CD8-positive, alpha-beta memory T cell (primary cell): ENCODE data around the gene FHIT. TPM values are rescaled to one million over a fixed set of nuclear protein-coding genes. Genes with fewer than 3 reads are reported as not detected.

ENCODE experiments used
- CTCF ChIA-PET: fragments of 350-600 bp; sonication (Branson Sonifier 250); formaldehyde crosslinking; loops from one replicate; lab custom pipeline; 2021; ENCODE audit warnings: antibody characterized with exemption; lab: Charles Lee
- POLR2A ChIA-PET: fragments of 350-600 bp; sonication (Branson Sonifier 250); formaldehyde crosslinking; loops from one replicate; lab custom pipeline; 2021; ENCODE audit warnings: antibody characterized with exemption; lab: Charles Lee
- DNase-seq, 5 donors: peaks; one replicate each; pipeline versions ENCODE4 v3.0.0 to v3.0.0-alpha.2; 2020 to 2022; ENCODE audit warnings: mixed read lengths in 1 of 5
- H3K27ac ChIP-seq: one replicate; pipeline ENCODE4 v1.7.0; 2013; ENCODE audit warnings: low read depth, mild to moderate bottlenecking, low read length, moderate library complexity
- H3K27me3 ChIP-seq: 2 replicates; pipeline ENCODE4 v1.7.0; 2013; ENCODE audit warnings: low read length, mild to moderate bottlenecking; ENCODE audit not compliant: insufficient read depth, poor library complexity, severe bottlenecking
- H3K36me3 ChIP-seq: 2 replicates; pipeline ENCODE4 v1.7.0; 2013; ENCODE audit warnings: mild to moderate bottlenecking, low read length, moderate library complexity; ENCODE audit not compliant: insufficient read depth
- H3K4me1 ChIP-seq: 2 replicates; pipeline ENCODE4 v1.7.0; 2013; ENCODE audit warnings: mild to moderate bottlenecking, low read length, moderate library complexity; ENCODE audit not compliant: insufficient read depth
- H3K4me3 ChIP-seq: 2 replicates; pipeline ENCODE4 v1.7.0; 2013; ENCODE audit warnings: mild to moderate bottlenecking, low read length
- H3K9me3 ChIP-seq: 2 replicates; pipeline ENCODE4 v1.7.0; 2013; ENCODE audit warnings: mild to moderate bottlenecking, low read length
- H3K27ac Mint-ChIP-seq, 8 donors: one replicate each; pipeline ENCODE4 v1.8.0; 2020 to 2021; ENCODE audit warnings: mixed read lengths in 8 of 8, mild to moderate bottlenecking in 6 of 8, inconsistent platforms in 3 of 8, moderate library complexity in 3 of 8
- H3K27me3 Mint-ChIP-seq, 2 donors: one replicate each; pipeline ENCODE4 v1.8.0; 2020 to 2021; ENCODE audit warnings: mixed read lengths in 2 of 2, mild to moderate bottlenecking in 1 of 2, moderate library complexity in 1 of 2
- H3K36me3 Mint-ChIP-seq, 3 donors: one replicate each; pipeline ENCODE4 v1.8.0; 2020 to 2021; ENCODE audit warnings: mixed read lengths in 3 of 3, inconsistent platforms in 1 of 3, mild to moderate bottlenecking in 1 of 3
- H3K4me1 Mint-ChIP-seq, 3 donors: one replicate each; pipeline ENCODE4 v1.8.0; 2020 to 2021; ENCODE audit warnings: mixed read lengths in 3 of 3, inconsistent platforms in 1 of 3, mild to moderate bottlenecking in 1 of 3
- H3K4me3 Mint-ChIP-seq, 7 donors: one replicate each; pipeline ENCODE4 v1.8.0; 2020 to 2021; ENCODE audit warnings: mixed read lengths in 7 of 7, mild to moderate bottlenecking in 6 of 7, moderate library complexity in 4 of 7, inconsistent platforms in 2 of 7
- H3K9me3 Mint-ChIP-seq, 5 donors: one replicate each; pipeline ENCODE4 v1.8.0; 2020 to 2022; ENCODE audit warnings: mixed read lengths in 5 of 5, mild to moderate bottlenecking in 3 of 5, moderate library complexity in 2 of 5, inconsistent platforms in 1 of 5
- polyA plus RNA-seq: library from polyadenylated mRNA; unstranded; fragments of 300-500 nt; fragmentation: Illumina TruSeq; gene quantifications from one replicate; pipeline ENCODE4 v1.2.3, GENCODE V29; 2021
- total RNA-seq, 2 experiments: library from RNA; stranded (reverse); gene quantifications; one replicate each; pipeline ENCODE4 v1.2.3, GENCODE V29; 2021

Gene FHIT
- total and polyA plus RNA-seq, 3 experiments from 2014 or later = 4.1 to 7.4 (median 4.2) TPM

DNA sequence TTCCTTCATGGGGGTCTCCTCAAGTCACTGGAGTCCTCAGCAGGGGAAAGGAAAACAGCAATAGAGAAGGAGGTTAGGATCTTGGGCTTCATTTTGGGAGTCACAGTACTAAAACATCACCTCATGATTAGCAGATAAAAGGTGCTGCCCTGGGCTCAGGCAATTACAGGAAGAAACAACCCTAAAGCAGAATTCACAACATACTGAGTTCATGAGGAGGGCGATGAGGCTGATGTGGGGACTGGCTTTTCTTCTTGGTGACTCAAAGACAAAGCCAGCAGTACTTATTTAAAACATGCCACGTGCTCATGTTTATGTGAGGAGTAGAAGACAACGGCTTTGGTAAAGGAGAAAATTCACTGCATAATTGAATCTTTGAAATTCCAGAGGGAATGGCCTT is 1379.1 kb downstream of the FHIT start:
- Histone ChIP-seq H3K4me1 (peaks cover 35% of the 10 kb centered on the region), H3K36me3 (no peaks in the 10 kb centered on the region), H3K9me3 (no peaks in the 10 kb centered on the region), H3K4me3 (no peak overlapping the region), H3K27ac (no peak overlapping the region), H3K27me3 (no peaks in the 10 kb centered on the region)
- CTCF ChIA-PET = no interaction called here
- H3K4me3 Mint-ChIP-seq = no peak overlapping the region
- H3K27me3 Mint-ChIP-seq = peaks cover 4% of the 10 kb centered on the region in 2 donors
- peaks cover 0 to 28% (median 2%) of the 10 kb centered on the region in 3 donors for H3K36me3 Mint-ChIP-seq
- POLR2A ChIA-PET = no interaction called here
- H3K27ac Mint-ChIP-seq = no peak overlapping the region
- H3K9me3 Mint-ChIP-seq = no peaks in the 10 kb centered on the region
- DNase-seq = no peak
- peaks cover 11 to 26% (median 23%) of the 10 kb centered on the region in 3 donors for H3K4me1 Mint-ChIP-seq

DNA sequence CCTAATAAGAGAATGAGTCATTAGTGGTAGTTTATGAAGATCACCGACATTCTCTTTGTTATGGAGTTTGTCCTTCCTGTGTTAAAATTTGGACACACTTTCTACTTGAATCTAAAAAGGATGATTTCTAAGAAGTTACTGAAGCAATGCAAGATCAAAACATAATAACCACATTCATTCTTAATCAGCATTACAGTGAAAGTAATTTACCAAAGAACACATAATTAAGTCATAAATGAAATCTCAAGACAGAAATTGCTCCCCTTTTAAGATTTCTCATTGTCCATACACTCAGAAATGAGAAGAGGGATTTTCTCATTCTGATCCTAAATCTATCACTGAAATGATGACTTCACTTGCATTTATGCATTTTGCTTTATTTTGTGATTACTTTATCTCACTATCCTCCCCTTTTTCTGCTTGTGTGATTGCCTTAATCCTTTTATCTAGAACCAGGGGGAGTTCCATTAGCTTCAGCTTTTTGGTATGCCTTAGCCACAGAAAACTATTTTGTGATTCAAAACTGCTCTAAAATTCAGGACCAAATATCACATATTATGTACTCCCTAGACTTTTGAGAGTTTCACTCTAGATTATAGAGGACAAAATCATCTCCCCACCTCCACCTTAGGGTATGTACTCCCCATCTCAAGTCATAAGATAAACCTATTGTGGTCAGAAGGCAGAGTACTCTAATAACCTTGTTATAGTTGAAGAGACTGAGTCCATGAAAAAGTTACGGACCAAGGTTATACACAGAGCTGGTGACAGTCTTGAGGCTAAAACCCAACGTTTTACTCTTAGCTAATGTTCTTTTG is 1383.9 kb downstream of the FHIT start:
- Mint-ChIP-seq H3K9me3 (peaks cover 0 to 7% (median 0%) of the 10 kb centered on the region in 5 donors), H3K27ac (no peak overlapping the region), H3K4me3 (no peak overlapping the region), H3K27me3 (peaks cover 2 to 4% of the 10 kb centered on the region in 2 donors), H3K36me3 (peaks cover 0 to 12% (median 0%) of the 10 kb centered on the region in 3 donors), H3K4me1 (peaks cover 12 to 22% (median 19%) of the 10 kb centered on the region in 3 donors)
- ChIA-PET POLR2A (no interaction called here), CTCF (interaction anchor here (1.3 kb wide), 1 partner anchor 10 kb away, joined by 5 read pairs; no protein-coding TSS in a partner anchor)
- H3K9me3 ChIP-seq = no peaks in the 10 kb centered on the region
- peaks cover 37% of the 10 kb centered on the region for H3K4me1 ChIP-seq
- no peaks in the 10 kb centered on the region for H3K27me3 ChIP-seq
- no peak for DNase-seq
- no peak overlapping the region for H3K4me3 ChIP-seq
- no peaks in the 10 kb centered on the region for H3K36me3 ChIP-seq
- no peak overlapping the region for H3K27ac ChIP-seq

DNA sequence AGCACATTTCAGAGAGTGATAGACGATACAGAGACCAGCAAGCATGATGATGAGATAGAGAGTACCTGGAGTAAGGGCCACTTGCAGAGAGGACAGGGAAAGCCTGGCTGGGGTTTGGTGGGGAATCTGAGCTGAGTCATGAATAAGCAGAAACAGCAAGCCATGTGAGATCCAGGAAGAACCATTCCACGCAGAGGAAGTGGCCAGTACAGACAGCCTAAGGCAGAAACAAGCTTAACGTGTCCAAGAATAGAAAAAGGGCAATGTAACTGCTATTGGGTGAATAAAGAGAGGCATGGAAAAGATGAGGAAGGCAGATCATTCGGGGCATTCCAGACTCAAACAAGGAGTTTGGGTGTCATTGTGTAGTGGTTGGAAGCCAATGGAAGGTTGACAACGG is 1385.2 kb downstream of the FHIT start:
- peaks cover 0 to 2% (median 0%) of the 10 kb centered on the region in 3 donors for H3K36me3 Mint-ChIP-seq

DNA sequence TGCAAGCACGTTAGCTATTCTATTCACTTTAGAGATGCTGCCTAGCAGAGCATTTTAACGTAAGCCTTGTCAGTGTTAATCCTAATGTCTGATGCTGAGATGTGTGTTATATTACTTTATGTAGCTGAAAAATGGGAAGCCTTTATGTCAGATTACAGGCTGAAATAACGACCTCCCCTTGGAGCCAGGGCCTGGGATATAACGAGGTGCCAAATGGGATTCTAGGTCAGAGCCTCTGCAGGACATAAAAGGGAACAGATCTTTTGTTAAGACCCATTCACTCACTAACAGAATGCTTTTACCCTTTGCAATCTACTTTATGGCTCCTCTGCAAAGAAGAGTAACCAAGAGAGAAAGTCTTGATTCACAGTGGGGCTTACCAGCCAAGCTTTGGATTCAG is 1385.9 kb downstream of the FHIT start:
- no peaks in the 10 kb centered on the region for H3K36me3 ChIP-seq
- Mint-ChIP-seq H3K27ac (no peak overlapping the region), H3K9me3 (peaks cover 0 to 7% (median 0%) of the 10 kb centered on the region in 5 donors), H3K4me3 (no peak overlapping the region), H3K27me3 (peaks cover 2 to 4% of the 10 kb centered on the region in 2 donors), H3K36me3 (peaks cover 0 to 2% (median 0%) of the 10 kb centered on the region in 3 donors), H3K4me1 (peaks cover 12 to 22% (median 19%) of the 10 kb centered on the region in 3 donors)
- no peak overlapping the region for H3K4me3 ChIP-seq
- POLR2A ChIA-PET = no interaction called here
- H3K27ac ChIP-seq = no peak overlapping the region
- DNase-seq = no peak
- no peaks in the 10 kb centered on the region for H3K27me3 ChIP-seq
- CTCF ChIA-PET = no interaction called here
- no peaks in the 10 kb centered on the region for H3K9me3 ChIP-seq
- H3K4me1 ChIP-seq = peaks cover 23% of the 10 kb centered on the region

More for the DNA sequence above, 1385.2 kb downstream of the FHIT start:
- Histone ChIP-seq H3K9me3 (no peaks in the 10 kb centered on the region), H3K27me3 (no peaks in the 10 kb centered on the region), H3K27ac (no peak overlapping the region), H3K36me3 (no peaks in the 10 kb centered on the region), H3K4me3 (no peak overlapping the region), H3K4me1 (peaks cover 24% of the 10 kb centered on the region)
- POLR2A ChIA-PET = no interaction called here
- CTCF ChIA-PET = no interaction called here
- H3K9me3 Mint-ChIP-seq = peaks cover 0 to 7% (median 0%) of the 10 kb centered on the region in 5 donors
- peaks cover 12 to 22% (median 19%) of the 10 kb centered on the region in 3 donors for H3K4me1 Mint-ChIP-seq
- H3K27ac Mint-ChIP-seq = no peak overlapping the region
- no peak overlapping the region for H3K4me3 Mint-ChIP-seq
- H3K27me3 Mint-ChIP-seq = peaks cover 2 to 4% of the 10 kb centered on the region in 2 donors
- no peak for DNase-seq

DNA sequence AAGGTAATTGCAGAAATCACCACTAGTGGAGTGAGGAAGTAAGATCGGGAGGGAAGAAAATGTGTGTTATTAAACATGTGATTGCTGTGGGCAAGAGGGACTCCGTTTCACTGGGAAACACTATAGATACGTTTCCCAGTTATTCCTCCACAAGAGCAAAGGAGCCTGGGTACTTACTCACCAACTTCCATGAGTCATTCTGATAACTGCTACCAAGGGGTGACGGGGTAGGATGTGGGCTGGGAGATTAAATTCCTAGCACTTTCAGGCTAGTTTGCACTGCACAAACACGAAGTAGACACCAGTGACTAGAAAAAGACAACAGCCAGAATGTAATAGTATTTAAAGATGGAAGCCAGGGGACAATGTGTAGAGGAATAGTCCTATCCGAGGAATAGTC is 1388.6 kb downstream of the FHIT start:
- H3K36me3 ChIP-seq = no peaks in the 10 kb centered on the region
- H3K27ac ChIP-seq = no peak overlapping the region
- DNase-seq = no peak
- peaks cover 0 to 7% (median 0%) of the 10 kb centered on the region in 5 donors for H3K9me3 Mint-ChIP-seq
- H3K27me3 ChIP-seq = no peaks in the 10 kb centered on the region
- ChIA-PET POLR2A (no interaction called here), CTCF (no interaction called here)
- H3K9me3 ChIP-seq = no peaks in the 10 kb centered on the region
- H3K4me1 ChIP-seq = peaks cover 12% of the 10 kb centered on the region
- H3K27ac Mint-ChIP-seq = no peak overlapping the region
- peaks cover 0 to 2% of the 10 kb centered on the region in 2 donors for H3K27me3 Mint-ChIP-seq
- H3K36me3 Mint-ChIP-seq = peaks cover 0 to 2% (median 0%) of the 10 kb centered on the region in 3 donors
- H3K4me3 Mint-ChIP-seq = no peak overlapping the region
- H3K4me3 ChIP-seq = no peak overlapping the region
- H3K4me1 Mint-ChIP-seq = peaks cover 8 to 11% (median 10%) of the 10 kb centered on the region in 3 donors

DNA sequence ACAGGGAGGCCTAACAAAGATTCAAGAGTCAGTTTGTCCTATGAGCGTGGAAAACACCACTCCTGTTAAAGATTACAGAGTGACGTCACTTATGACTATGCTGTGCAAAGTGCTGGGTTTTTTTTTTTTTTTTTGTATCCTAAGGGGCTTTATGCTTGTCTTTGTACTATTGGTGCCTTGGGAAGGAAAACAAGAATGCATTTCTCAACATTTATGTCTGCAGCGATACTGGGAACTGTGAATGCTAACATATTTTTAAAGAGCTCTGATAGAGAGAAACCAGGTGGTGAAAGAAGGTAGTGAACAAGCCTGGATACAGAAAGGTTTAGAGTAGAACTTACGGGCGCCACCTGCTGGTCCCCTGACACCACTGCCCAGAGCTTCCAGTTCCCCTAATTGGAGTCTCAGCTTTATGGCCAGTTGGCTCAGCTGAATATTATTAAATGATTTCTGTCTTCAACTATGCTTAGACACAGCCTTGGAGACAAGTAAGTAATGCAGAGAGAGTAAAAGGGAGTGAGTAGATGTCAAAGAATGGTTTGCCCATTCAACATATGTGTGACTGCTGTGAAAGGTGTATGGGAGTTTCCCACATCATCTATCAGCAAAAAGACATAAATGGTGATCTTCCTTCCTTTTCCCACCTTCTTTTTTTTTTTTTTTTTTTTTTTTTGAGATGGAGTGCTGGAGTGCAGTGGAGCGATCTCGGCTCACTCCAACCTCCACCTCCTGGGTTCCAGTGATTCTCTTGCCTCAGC is 1393.5 kb downstream of the FHIT start:
- Histone ChIP-seq H3K36me3 (no peaks in the 10 kb centered on the region), H3K27ac (no peak overlapping the region), H3K27me3 (no peaks in the 10 kb centered on the region), H3K9me3 (no peaks in the 10 kb centered on the region), H3K4me3 (no peak overlapping the region), H3K4me1 (peaks cover 8% of the 10 kb centered on the region)
- Mint-ChIP-seq H3K27ac (peak overlapping the region in 1 of 8 donors; percentile 40), H3K4me1 (peaks cover 4 to 6% (median 5%) of the 10 kb centered on the region in 3 donors), H3K4me3 (peak overlapping the region in 2 of 7 donors; percentile 7 to 42), H3K9me3 (no peaks in the 10 kb centered on the region), H3K27me3 (peaks cover 0 to 4% of the 10 kb centered on the region in 2 donors), H3K36me3 (peaks cover 0 to 2% (median 0%) of the 10 kb centered on the region in 3 donors)
- DNase-seq = peak; percentile 60 to 76 (median 62)
- POLR2A ChIA-PET = no interaction called here
- CTCF ChIA-PET = interaction anchor here (0.6 to 2.5 kb wide), 28 partner anchors 8 to 1524 kb away, joined by 3 to 21 read pairs (median 4); no protein-coding TSS in a partner anchor

DNA sequence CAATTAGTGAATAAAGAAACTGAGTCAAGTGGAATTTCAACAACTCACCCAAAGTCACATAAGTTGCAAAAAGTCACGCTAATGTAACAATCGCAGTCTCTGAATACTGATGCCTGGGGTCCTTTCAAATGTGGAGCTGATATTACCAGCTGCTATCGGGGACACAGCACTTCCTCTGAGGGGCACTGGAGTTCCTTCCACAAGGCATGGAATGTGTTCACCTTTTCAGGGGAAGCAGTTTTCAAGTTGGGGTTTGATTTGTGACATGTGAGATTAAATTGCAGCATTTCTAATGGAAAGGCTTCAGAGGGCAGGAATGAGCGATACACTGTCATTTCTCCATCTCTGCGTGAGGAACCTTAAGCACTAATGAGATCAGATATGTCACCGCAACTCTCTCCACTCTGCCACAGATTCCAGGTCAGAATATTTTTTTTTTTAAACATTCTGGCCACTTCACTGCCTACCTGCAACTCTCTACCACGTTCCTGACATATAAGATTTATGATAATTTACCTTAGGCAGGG is 1394.3 kb downstream of the FHIT start:
- Histone ChIP-seq H3K27me3 (no peaks in the 10 kb centered on the region), H3K9me3 (no peaks in the 10 kb centered on the region), H3K4me1 (peaks cover 8% of the 10 kb centered on the region), H3K36me3 (no peaks in the 10 kb centered on the region), H3K27ac (no peak overlapping the region), H3K4me3 (no peak overlapping the region)
- ChIA-PET CTCF (interaction anchor here (1.0 to 2.5 kb wide), 20 partner anchors 7 to 645 kb away, joined by 3 to 21 read pairs (median 4); no protein-coding TSS in a partner anchor), POLR2A (no interaction called here)
- peaks cover 0 to 1% (median 0%) of the 10 kb centered on the region in 3 donors for H3K36me3 Mint-ChIP-seq
- no peak overlapping the region for H3K27ac Mint-ChIP-seq
- no peaks in the 10 kb centered on the region for H3K9me3 Mint-ChIP-seq
- H3K4me1 Mint-ChIP-seq = peaks cover 4 to 6% (median 5%) of the 10 kb centered on the region in 3 donors
- H3K27me3 Mint-ChIP-seq = peaks cover 0 to 4% of the 10 kb centered on the region in 2 donors
- H3K4me3 Mint-ChIP-seq = no peak overlapping the region
- DNase-seq = no peak
